GM19395 (cell line): Measurements from ENCODE around the gene PARD6B.
"Not testable (repeated sequence)": the region's sequence is repeated elsewhere in the genome, so short reads cannot be mapped to it uniquely, and the experiment has no call there.

ENCODE experiments used
- ATAC-seq: cut with Tn5 transposase; IDR thresholded peaks from one replicate; pipeline ENCODE4 v1.9.1; 2021; ENCODE audit warnings: mild to moderate bottlenecking, moderate library complexity; ENCODE audit not compliant: unreplicated experiment

PARD6B gene

DNA sequence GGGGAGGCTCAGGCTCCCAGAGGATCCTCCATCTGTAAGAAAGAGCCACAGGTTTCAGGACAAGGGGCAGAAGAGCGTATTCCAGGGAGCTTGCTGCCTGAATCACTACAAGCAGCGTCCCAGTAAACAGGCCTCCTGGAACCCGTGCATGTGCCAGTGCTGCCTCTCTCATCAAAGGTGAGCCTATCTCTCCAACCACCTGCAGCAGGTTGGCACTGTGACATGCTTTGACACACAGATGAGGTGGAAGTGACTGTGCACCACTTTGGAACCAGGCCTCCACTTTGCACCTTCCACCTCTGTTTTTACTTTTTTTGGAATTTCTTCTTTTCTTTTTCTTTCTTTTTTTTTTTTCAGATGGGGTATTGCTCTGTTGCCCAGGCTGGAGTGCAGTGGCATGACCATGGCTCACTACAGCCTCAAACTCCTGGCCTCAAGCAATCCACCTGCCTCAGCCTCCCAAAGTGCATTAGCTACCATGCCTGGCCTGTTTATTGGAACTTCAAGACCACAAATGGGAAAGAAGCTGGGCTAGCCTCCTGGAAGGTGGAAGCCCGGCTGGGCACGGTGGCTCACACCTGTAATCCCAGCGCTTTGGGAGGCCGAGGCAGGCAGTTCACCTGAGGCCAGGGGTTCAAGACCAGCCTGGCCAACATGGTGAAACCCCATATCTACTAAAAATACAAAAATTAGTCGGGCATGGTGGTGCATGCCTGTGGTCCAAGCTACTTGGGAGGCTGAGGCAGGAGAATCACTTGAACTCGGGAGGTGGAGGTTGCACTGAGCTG lies 27.5 kb upstream of the PARD6B start:
- ATAC-seq: not testable (repeated sequence)

DNA sequence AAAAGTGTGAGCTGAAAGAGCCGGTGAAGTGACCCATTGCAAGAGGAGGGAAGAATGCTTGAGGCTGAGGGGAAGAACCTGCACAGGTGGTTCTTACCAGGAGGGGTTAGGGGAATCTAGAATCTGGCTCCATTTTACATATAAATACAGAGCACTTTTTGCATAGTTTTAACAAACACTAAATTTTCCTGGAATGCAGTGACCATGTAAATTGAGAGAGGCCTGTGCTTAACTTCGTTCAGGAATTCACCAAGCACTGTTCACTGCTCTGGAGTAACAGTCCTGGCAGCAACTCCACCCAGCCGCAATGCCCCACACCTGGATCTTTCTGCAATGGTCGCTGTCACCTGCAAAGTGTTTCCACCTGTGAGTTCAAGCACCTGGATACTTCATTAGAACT lies 26.9 kb upstream of the PARD6B start:
- ATAC-seq: no peak

DNA sequence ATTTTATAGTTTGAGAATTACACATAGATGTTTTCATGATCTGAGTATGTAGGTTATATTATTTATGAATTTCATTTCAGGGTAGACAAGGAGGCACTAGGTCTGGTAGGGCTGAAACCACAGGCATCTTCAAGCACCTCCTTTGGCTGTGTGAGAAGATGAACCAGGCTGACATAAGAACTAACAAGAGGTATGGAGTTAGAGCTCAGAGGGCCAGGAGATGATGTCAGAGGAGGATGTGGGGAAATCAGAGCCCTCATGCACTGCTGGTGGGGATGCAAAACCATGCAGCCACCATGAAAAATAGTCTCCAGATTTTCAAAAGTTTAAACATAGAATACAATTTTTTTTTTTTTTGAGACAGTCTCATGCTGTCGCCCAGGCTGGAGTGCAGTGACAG lies 26.4 kb upstream of the PARD6B start:
- ATAC-seq: no peak

DNA sequence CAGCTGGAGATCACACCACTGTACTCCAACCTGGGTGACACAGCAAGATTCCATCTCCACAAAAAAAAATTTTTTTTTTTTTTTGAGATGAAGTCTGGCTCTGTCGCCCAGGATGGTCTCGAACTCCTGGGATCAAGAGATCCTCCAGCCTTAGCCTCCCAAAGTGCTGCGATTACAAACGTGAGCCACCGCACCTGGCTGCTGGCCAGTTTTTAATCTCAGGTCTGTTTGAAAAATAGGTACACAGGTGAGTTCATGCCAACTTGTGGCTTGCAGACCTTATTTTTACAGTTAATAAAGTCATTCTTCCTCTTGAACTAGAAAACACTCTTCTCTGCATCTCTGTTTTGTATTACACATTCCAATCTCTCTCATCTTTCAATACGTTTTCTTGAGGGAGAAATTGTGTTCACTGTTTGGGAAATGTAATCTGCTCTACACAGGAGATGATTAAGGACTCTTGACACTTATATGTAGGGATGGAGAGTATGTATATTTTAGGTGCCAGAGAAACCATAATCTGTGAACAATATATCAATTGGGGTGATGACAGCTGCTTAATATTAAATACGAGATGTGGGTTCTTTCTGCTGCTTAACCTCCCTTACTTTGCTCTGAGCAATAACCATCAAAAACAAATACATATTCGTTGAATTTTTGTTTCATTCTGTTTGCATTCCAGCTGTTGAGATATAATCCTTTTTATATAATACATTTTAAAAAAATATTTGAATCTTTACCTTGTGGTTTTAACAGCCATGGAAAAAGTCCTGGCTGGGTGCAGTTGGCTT lies 22.3 kb upstream of the PARD6B start:
- ATAC-seq: no peak

DNA sequence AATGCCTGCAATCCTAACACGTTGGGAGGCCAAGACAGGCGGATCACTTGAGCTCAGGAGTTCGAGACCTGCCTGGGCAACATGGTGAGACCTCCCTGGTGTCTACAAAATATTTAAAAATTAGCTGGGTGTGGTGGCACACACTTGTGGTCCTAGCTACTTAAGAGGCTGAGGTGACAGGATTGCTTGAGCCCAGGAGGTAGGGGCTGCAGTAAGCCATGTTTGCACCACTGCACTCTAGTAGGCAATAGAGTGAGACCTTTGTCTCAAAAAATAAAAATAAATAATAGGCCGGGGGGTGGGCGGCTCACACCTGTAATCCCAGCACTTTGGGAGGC lies 21.8 kb upstream of the PARD6B start:
- ATAC-seq: no peak

DNA sequence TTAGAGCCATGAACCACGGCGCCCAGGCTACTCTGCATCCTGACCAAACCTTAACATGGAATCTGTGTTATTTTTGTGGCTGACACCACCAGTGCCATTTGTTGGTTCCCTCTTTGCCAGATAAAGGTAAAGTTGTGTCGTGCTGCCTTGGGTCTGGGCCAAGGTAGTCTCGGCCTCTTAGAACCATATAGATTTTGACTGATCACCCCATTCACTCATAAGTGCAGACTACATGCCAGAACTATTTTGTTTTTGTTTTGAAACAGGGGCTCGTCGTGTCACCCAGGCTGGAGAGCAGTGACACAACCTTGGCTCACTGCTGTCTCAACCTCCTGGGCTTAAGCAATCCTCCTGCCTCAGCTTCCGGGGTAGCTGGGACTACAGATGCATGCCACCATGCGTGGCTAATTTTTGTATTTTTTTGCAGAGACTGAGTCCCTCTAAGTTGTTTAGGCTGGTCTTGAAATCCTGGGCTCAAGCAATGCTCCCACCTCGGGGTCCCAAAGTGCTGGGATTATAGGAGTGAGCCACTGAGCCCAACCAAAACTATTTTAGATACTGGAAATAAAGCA lies 20.8 kb upstream of the PARD6B start:
- no peak for ATAC-seq

DNA sequence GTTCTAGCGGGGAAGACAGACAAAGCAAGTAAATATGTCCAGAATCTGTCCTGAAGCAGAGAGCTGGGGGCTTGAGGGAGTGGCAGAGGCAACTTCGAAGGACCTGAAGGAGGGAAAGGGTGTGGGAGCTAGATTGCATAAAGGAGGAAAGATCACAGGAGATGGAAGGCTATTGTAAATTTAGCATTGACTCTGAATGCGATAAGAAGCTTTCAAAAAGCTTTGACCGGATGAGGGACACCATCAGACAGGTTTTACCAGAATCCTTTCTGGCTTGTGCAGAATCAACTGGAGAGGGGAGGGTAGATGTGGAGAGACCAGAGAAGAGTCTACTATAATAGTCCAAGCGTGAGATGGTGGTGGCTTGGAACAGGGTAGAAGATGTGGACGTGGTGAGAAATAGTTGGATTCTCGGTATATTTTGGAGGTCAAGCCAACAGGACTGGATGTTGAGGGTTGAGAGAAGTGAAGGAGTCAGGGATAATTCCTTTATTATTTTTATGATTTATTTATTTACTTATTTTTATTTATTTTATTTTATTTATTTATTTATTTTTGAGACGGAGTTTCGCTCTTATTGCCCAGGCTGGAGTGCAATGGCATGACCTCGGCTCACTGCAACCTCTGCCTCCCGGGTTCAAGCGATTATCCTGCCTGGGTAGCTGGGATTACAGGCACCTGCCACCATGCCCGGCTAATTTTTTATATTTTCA lies 20.1 kb upstream of the PARD6B start:
- ATAC-seq: no peak

DNA sequence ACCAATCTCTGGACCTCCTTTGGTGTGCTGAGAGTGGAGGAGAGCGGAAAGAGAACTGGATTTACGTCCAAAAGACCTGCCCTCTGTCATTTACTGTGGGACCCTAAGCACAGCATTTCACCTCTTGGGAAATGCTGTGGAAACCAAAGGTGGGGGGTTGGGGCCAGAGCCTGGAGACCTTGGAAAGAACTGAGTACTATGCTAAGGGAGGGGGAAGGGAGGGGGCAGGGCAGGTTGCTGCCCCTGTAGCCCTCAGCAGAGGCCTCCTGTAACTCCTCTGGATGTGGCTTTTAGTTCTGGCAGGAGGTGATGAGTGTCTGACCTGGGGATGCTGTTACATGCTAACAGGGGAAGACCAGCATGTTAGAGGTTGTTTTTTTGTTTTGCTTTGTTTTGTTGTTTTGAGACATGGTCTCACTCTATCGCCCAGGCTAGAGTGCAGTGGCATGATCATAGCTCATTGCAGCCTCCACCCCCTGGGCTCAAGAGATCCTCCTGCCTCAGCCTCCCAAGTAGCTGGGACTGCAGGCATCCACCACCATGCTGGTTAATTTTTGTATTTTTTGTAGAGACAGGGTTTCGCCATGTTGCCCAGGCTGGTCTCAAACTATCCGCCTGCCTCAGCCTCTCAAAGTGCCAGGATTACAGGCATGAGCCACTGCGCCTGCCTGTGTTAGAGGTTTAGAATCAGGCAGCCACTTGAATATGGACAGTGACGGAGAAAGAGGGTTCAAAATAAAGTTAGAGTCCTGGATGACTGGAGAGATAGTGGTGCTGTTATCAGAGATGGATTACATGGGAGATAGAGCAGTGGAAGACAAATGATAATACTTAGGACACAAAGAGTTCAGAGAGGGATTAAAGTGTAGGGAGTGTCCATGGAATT lies 18.4 kb upstream of the PARD6B start:
- no peak for ATAC-seq

DNA sequence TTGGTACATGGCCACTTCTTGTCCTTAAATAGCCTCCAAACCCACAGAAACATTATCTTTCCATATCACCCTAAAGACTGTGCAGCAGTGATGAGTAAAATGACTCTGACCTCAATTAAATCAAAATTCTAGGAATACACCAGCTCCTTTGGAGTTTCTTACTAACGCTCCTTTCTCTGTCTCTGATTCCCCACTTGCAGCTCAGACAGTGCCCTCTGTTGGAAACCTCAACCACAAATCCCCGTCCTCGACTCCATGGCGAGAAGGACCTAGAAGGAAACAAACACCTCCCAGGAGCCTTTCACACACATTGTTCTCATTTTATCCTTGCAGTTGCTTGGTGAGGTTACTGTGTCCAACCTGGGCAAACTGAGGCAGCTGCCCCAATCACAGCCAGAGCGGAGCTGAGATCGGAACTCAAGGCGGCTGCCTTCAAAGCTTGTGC lies 17.7 kb upstream of the PARD6B start:
- ATAC-seq: no peak

DNA sequence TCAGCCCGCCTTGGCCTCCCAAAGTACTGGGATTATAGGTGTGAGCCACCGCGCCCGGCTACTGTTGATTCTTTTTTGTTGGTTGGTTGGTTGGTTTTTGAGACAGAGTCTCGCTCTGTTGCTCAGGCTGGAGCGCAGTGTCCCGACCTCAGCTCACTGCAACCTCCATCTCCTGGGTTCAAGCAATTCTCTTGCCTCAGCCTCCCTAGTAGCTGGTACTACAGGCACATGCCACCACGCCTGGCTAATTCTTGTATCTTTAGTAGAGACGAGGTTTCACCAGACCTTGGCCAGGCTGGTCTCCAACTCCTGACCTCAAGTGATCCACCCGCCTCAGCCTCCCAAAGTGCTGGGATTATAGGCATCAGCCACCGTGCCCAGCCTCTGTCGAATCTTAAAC lies 17.0 kb upstream of the PARD6B start:
- ATAC-seq: not testable (repeated sequence)

DNA sequence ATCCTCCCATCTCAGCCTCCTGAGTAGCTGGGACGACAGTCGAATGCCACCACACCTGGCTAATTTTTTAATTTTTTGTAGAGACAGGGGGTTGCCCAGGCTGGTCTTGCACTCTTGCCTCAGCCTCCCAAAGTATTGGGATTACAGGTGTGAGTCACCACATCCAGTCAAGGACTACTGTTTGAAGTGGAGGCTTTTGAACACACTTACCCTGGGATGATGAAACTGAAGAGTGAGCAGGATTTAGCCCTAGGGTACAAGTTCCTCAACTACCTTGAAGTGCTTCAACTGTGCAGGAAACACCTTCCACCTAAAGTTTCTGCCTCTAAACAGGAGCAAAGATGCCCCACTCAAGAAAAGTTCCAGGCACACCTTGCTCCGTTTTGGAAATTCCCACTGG lies 15.7 kb upstream of the PARD6B start:
- ATAC-seq: no peak

DNA sequence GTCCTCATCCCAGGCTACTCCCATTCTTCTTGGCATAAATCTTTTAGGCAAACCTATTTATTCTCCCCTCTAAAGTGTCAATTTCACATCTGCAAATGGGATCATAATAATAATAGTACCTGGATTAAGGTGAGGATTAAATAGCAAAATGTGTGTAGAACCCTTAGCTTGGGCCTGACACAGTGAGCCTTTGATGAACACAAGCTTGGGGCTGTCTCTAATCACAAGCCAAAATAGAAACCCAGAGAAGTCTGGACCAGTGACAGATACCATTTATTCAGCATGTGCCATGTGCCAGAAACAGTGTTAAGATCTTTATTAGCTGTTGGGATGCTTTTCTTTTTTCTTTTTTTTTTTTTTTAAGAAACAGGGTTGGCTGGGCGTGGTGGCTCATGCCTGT lies 14.9 kb upstream of the PARD6B start:
- ATAC-seq: no peak

DNA sequence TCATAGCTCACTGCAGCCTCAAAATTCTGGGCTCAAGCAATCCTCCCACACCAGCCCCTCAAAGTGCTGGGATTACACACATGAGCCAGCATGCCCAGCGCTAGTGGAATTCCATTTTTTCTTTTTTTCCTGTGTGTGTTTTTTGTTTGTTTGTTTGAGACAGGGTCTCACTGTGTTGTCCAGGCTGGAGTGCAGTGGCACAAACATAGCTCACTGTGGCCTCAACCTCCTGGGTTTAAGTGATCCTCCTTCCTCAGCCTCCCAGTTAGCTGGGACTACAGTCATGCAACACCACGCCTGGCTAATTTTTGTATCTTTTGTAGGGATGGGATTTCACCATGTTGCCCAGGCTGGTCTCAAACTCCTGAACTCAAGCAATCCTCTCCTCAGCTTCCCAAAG lies 14.1 kb upstream of the PARD6B start:
- no peak for ATAC-seq

DNA sequence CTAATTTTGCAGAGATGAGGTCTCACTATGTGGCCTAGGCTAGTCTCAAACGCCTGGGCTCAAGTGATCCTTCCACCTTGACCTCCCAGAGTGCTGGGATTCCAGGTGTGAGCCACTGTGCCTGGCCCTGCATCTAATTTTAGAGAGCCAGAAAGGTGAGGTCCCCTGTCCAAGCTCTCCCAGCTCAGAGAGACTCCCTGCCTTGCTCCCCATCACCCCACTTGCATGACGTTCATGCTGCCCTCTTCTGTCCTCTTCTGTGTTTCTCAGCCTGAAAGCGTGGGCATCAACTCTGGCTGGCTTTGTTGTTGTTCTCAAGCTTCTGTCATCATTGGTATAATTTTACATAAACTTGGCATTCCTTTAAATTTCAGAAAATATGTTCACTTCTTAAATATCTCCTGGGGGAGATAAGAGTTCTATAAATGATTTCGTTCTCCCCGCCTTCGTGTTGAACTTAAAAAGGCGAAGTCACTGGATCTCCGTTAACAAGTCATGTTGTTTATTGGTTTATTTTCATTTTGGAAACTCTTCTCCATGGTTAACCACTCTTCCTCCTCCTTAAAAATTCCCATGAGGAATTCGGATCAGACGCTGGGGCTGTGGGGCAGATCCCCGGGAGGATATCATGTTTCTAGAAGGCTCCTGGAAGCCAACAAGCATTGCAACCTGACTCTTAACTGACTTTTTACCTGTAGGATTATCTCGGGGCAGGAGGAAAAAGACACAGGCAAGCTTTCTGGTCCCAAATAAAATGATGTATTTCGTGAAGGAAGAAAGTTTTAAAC lies 13.2 kb upstream of the PARD6B start:
- no peak for ATAC-seq

DNA sequence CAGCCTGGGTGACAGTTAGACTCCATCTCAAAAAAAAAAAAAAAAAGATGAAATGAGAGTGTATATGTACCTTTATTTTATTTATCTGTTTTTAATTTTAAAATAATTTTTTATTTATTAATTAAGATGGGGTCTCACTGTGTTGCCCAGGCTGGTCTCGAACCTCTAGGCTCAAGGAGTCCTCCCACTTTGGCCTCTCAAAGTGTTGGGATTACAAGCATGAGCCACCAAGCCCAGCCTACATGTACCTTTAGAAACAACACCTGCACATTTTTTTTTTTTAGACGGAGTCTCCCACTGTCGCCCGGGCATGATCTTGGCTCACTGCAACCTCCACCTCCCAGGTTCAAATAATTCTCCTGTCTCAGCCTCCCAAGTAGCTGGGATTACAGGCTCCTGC lies 12.1 kb upstream of the PARD6B start:
- no peak for ATAC-seq

DNA sequence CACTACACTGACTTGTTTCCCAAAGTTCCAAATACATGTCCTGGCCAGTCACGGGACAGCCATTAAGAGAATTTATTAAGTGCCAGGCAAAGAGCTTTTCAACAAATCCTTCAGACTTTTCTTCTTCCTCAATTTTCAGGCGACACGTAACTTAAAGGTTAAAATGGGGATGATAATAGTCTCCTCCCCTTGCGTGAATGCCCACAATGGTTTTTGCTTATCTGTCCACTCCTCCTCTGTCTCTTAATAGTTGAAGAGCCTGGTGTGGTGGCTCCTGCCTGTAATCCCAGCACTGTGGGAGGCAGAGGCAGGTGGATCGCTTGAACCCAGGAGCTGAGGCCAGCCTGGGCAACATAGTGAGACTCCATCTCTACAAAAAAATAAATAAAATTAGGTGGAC lies 11.4 kb upstream of the PARD6B start:
- no peak for ATAC-seq

DNA sequence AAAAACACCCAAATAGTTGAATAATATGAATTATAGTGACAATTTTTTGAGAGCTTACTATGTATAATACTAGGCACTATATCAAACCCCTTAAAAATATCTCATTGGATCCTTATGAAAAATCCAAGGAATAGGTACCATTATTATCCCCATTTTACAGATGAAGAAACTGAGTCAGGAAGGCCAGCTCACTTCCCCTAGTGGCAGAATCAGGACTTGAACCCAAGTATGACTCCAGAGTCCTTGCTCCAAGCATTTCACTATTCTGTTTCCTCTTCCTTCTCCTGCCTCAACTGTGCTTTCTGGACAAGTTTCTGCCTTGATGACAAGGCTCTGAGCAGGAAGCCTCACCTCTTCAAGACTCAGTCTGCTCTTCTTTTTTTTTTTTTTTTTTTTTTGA lies 10.8 kb upstream of the PARD6B start:
- no peak for ATAC-seq

DNA sequence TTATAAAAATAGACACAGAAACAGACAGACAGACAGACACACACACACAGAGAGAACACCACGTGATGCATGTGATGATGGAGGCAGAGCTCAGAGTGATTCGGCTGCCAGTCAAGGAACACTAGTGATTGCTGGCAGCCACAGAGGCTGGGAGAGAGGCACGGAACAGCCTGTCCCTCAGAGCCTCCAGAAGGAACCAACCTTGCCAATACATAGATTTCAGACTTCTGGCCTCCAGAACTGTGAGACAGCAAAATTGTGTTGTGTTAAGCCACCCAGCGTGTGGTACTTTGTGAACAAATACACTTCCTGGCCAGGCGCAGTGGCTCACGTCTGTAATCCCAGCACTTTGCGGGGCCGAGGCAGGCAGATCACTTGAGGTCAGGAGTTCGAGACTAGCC lies 9.5 kb upstream of the PARD6B start:
- ATAC-seq: no peak

DNA sequence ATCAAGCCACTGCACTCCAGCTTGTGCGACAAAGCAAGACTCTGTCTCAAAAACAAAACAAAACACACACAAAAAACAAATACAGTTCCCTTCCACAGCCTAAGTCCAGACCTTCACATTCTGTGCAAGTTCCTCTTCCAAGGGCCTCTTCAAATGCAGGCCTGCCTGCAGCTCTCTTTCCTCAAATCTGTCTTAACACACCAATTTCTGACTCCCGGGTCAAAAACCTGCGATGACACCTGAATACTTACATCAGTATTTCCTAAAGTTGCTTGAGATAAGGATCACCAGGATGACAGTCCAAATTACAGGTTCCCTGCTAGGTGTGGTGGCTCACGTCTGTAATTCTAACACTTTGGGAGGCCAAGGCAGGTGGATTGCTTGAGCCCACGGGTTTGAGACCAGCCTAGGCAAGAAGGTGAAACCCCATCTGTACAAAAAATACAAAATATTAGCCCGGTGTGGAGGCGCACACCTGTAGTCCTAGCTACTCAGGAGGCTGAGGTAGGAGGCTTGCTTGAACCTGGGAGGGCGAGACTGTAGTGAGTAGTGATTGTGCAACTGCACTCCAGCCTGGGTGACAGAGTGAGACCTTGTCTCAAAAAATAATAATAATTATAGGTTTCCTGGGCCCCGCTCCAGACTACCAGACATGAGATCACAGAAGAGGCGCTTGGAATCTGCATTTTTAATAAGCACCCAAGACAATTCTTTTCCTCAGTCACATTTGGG lies 8.8 kb upstream of the PARD6B start:
- no peak for ATAC-seq
